ENCODE results near the gene ORM2.
"Not testable (repeated sequence)": the region's sequence is repeated elsewhere in the genome, so short reads cannot be mapped to it uniquely, and the experiment has no call there.

ORM2 gene

DNA sequence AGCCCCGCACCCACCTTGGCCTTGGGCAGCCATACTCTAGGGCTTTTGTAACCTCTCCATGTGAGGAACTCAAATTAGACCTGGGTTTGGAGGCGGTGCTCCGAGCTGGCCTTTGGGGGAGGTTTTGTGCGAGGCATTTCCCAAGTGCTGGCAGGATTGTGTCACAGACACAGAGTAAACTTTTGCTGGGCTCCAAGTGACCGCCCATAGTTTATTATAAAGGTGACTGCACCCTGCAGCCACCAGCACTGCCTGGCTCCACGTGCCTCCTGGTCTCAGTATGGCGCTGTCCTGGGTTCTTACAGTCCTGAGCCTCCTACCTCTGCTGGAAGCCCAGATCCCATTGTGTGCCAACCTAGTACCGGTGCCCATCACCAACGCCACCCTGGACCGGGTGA, at the start of gene ORM2:
Gene ORM2, plus strand, starts transcription at position 245 of the 398 bp plus-strand sequence. Its CDS starts 36 bp downstream, at position 281.
- not testable (repeated sequence) for FAIRE-seq

DNA sequence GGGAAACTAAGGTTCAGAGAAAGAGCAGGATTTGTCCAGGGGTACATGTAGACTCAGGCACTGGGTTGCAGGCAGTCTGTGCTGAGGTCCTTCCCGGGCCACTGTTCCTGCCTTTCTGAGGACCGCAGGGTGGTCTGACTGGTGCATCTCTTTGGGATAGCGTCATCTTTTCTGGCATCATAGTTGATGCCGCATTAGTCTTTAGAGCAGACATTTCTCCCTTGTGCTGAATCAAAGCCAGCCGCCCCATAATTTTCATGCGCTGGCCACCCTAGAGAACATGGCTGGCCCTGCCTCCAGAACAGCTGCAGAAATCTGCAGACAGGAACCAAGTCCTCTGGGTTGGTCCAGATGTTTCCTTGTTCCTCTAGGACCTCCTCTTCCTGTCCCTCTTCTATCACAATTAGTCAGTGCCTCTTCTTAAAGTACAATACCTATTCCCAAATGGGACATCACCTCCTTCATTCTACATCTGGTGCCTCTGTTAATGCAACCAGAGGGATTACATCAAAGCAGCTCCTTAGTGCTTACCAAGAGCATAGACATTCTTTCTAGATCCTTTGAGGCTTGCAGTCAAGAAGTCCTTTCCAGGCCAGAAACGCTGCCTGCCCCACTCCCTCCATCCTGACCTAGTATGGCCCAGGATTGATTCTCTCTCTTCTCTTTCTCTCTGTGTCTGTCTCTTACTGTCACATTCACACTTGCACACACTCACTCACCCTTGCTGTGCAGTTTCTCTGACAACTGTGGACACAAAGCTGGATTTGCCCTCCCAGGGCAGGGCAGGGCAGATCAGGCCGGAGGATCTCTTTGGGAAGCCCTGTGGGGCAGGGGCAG, 48.8 kb upstream of the ORM2 start:
- FAIRE-seq: no peak

DNA sequence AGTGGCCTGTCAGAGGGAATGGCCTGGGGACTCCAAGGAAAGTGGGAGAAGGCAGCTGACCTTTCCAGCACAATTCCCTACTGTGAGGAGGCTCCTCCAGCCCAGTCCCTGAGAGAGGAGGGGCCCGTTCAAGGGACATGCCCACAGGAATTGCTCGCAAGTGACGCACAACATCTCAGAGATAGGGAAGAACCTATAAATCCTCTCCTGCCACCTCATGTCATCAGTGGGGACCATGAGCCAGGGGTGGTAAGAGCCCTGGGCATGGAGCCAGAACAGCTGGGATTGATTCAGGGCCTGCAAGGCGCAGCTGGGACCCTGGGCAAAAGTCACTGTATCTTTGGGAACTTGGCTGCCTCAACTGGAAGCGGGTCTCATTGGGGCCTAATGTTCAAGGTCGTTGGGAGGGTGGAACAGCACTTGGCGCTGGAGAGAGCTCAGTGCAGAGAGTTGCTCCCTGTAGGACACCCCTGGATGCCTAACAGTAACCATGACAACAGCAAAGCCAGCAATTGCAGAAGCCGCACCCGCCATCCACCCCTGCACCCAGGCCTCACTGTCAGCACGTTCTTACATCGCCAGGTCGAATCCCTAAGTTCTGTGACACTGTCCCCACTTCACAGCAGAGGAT, 48.1 kb upstream of the ORM2 start:
- no peak for FAIRE-seq

GRCh38 chr9:114282104-114282485, 47.6 kb upstream of the ORM2 start:
- FAIRE-seq: no peak

DNA sequence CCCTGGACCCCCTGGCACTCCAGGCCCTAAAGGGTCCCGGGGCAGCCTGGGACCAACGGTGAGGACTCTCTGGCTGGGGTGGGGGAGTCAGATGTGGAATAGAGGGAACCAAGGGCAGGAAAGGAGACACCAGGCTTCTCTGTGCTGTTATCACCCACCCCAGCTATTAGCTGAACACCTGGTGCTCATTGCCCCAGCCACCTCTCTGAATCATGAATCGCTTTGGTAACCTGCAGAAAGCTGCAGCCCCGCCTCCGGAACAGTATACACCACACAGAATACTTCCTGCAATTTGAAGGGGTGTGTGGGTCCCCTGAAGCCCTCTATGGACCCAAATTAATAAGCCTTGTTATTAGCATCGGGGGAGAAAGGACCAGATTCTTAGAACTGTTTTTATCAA, 47.2 kb upstream of the ORM2 start:
- no peak for FAIRE-seq

GRCh38 chr9:114282926-114283325, 46.7 kb upstream of the ORM2 start:
- no peak for FAIRE-seq

- no peak for FAIRE-seq
Observed at GRCh38 chr9:114283551-114284111, 46.0 kb upstream of the ORM2 start.

- no peak for FAIRE-seq
Observed at GRCh38 chr9:114284316-114285060, 45.2 kb upstream of the ORM2 start.

GRCh38 chr9:114285166-114285867, 44.4 kb upstream of the ORM2 start:
- FAIRE-seq: no peak

- no peak for FAIRE-seq
Observed at GRCh38 chr9:114286146-114286679, 43.5 kb upstream of the ORM2 start.

GRCh38 chr9:114287001-114287762, 42.5 kb upstream of the ORM2 start:
- no peak for FAIRE-seq

DNA sequence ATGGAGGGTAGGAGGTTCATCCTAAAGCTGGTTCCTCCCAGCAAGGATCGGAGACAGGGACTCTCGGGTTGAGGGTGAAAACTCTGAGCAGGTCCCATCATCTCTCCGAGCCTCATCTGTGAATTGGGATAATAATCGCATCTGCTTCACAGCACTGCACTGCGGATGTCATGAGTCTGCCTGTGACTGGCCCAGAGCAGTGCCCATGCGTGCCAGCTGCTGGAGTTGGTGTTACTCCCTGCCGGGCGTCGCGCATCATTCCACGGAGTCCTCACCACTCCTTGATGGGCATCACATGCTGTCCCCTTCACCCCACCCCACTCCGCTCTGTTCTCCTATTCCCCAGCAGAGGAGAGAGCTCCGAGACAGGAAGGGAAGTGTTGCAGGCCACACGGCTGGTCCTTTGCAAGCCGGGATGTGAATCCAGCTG, 41.9 kb upstream of the ORM2 start:
- FAIRE-seq: no peak

- peak; percentile 72 for FAIRE-seq
Observed at GRCh38 chr9:114288193-114289091, 41.2 kb upstream of the ORM2 start.

GRCh38 chr9:114289106-114289505, 40.6 kb upstream of the ORM2 start:
- no peak for FAIRE-seq

DNA sequence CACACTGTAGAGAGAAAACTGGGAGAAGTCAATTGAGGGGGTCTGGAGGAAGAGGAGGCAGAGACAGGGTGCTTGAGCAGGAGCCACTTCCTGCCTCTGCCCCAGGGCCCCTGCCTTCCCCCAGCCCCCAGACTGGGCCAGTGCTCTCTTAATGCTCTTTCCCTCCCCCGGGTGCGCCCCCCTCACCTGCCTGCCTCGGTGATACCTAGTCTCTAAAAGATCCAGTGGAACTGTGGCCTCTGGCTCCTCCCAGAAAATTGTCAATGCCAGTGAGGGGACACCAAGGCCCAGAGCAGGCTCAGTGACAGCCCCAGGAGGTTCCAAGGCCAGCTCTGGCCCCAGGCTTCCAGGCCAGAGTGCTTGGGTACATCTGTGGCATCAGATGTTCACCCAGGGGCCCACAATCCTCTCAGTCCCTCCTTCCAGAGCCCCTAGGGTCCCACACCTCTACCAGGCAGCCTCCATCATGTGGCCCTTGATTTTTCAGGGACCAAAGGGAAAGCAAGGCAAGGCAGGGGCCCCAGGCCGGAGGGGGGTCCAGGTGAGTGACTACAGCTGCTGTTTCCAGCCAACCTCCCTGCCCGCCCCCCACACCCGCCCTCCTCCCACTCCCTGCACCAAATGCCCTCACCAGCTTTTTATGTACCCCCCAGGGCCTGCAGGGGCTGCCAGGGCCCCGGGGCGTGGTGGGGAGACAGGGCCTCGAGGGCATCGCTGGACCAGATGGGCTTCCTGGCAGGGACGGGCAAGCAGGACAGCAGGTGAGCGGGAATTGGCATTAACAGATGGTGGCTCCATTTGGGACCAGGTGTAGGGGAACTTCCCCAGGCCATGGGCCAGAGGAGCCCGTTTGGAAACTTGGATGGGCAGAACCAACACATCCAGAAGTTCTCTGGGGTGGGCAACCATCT, 39.8 kb upstream of the ORM2 start:
- no peak for FAIRE-seq

DNA sequence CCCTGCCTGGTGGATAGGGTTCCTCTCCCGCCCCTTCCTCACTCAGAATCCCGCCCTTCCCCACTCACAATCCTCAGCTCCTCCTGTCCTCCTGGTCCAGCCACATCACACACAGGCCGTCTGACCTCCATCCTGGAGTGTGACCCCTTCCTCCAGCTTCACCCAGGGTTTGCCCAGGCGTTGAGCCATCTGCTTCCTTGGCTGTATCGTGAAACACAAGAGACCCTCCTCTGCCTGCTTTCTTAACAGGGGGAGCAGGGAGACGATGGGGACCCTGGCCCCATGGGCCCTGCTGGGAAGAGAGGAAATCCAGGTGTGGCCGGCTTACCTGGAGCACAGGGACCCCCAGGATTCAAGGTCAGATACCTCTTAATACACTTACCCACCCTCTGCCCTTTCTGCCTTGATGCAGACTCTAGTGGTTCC, 39.1 kb upstream of the ORM2 start:
- FAIRE-seq: no peak

- peak; percentile 76 for FAIRE-seq
Observed at GRCh38 chr9:114291064-114291474, 38.6 kb upstream of the ORM2 start.

DNA sequence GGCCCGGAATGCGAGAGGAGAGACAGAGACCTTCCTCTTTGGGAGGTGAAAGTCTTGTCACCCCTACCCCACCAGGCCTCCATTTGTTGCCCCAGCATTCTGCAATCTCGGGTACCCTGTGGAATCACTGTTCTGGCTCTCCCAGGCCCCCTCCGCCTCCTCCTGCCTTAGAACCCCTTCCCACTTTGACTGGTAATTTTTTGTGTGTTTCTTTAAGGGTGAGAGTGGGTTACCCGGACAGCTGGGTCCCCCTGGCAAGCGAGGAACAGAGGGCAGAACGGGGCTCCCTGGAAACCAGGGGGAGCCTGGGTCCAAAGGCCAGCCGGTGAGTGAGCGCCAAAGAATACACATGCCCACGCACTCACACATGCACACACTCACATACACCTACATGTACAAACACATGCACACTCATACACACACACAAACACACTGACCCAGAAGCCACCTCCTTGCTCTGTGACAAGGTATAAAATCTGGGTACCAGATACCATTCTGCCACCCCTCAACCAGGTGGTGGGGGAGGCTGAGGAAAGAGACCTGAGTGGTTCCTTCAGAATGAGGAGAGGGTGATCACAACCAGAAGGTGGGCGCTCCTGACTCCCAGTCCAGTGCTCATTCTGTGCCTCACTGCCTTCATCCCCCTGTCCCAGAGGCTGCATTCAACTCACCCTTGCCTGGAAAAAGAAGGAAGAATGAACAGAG, 37.6 kb upstream of the ORM2 start:
- no peak for FAIRE-seq

GRCh38 chr9:114294664-114295063, 35.0 kb upstream of the ORM2 start:
- no peak for FAIRE-seq

Data from G401.6 (cell line).